Measurements from ENCODE around the gene SPRY1. TPM values are rescaled to one million over a fixed set of nuclear protein-coding genes. Genes with fewer than 3 reads are reported as not detected.
A peak's percentile ranks its signal among the peaks of the same experiment; 100 is the strongest.

SPRY1 gene
- total RNA-seq, 1 donor from 2014 or later: 4.8 TPM

DNA sequence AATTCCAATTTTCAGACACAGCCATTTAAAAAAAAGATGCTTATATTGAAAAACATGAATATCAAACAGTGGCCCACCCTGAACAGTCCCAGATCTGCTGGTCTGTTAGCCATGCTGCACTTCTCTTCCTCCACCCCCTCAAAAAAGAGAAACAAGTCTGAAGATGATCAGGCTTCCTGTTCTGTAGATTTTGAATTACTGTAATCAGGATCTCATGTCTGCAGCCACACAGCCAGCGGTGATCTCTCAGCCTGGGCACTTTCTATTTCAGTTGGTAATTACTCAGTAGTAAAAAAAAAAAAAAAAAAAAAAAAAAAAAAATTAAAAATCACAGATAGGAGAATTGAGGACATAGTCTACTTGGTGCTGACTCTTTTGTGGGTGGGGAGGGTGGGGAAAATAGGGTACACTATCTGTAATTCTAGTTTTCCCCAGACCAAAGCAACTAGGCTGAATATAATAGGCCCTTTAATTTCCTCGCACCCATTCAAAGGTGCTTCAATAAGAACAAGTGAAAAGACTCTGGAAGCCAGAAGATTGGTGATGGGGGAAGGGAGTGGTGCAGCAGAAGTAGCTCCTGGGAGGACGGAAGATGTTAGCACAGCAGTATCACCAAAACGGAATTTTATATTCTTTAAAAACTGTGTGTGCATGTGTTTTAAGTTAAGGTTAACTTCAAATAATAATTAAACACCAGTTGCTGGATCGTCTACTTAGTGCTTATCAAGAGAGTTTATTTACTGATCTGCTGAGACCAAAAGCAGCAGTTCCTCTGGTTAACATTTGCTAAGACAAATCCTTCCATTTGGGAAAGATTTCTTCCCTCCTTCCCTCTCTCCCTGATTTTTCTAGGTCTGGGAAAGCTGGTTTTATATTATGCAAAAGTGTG lies 47.0 kb downstream of the SPRY1 start:
- TF ChIP-seq, protein P1, sequence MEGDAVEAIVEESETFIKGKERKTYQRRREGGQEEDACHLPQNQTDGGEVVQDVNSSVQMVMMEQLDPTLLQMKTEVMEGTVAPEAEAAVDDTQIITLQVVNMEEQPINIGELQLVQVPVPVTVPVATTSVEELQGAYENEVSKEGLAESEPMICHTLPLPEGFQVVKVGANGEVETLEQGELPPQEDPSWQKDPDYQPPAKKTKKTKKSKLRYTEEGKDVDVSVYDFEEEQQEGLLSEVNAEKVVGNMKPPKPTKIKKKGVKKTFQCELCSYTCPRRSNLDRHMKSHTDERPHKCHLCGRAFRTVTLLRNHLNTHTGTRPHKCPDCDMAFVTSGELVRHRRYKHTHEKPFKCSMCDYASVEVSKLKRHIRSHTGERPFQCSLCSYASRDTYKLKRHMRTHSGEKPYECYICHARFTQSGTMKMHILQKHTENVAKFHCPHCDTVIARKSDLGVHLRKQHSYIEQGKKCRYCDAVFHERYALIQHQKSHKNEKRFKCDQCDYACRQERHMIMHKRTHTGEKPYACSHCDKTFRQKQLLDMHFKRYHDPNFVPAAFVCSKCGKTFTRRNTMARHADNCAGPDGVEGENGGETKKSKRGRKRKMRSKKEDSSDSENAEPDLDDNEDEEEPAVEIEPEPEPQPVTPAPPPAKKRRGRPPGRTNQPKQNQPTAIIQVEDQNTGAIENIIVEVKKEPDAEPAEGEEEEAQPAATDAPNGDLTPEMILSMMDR (IDR thresholded peaks at IDR 0.05; ENCODE audit: insufficient read depth, low read length, poor library complexity, severe bottlenecking): no peak
- no peak overlapping the region for H3K4me3 ChIP-seq (ENCODE audit: low read depth, low read length)
- no peaks in the 10 kb centered on the region for H3K36me3 ChIP-seq (ENCODE audit: control insufficient read depth, insufficient read depth, low read length)
- DNase-seq (ENCODE audit: low read depth): no peak
- H3K27me3 ChIP-seq (ENCODE audit: control insufficient read depth, insufficient read depth, low read length): no peaks in the 10 kb centered on the region

DNA sequence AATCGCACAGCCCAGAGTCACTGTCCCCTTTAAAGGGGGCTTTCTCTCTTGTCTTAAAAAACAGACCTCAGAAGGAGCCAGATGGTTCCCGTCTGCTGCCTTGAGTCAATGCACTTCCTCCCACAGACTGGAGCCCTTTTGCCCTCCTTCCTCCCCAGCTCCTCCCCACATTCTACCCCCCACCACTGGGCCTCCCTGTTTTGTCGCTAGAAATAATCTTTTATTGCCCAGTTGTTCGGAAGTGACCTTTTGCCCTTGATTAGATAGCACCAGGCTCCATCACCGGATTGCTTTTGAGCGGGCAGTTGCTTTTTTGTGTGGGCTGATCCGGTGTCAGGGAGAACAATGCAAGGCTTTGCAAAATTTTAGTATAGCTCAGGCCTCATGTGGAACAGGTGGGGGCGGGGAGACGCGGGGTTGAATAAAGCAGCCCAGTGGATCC lies 47.7 kb downstream of the SPRY1 start:
- peak; percentile 25 for DNase-seq (ENCODE audit: low read depth)
- TF ChIP-seq, protein P1 (IDR thresholded peaks at IDR 0.05; ENCODE audit: insufficient read depth, low read length, poor library complexity, severe bottlenecking): no peak

DNA sequence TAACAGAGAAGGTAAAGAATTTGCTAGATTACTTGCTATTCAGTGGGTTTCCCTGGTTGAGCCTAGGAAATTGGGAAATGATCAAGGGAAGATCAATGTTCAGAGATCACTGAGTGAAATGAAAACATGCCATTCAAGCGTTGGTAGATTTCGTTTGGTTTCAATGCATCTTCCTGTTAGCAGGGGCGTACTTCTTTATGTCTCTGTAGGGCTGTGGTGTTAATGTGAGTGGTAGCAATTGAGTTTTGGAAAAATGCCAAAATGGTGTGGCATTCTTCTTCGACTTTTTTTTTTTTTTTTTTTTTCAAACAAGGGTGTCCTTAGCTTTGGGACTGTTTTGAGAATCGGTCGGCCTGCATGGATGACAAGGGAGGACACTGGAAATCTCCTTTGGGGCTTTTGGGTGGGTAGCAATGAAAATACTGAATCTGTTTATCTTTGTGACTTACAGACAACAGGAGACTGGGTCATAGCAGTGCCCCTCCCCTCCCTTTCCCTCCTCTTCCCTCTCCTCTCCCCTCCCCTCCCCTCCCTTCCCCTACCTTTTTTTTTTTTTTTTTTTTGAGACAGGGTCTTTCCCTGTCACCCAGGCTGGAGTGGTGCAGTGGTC lies 50.4 kb downstream of the SPRY1 start:
- no peaks in the 10 kb centered on the region for H3K36me3 ChIP-seq (ENCODE audit: control insufficient read depth, insufficient read depth, low read length)
- H3K4me3 ChIP-seq (ENCODE audit: low read depth, low read length): no peak overlapping the region
- no peak for DNase-seq (ENCODE audit: low read depth)
- H3K27me3 ChIP-seq (ENCODE audit: control insufficient read depth, insufficient read depth, low read length): no peaks in the 10 kb centered on the region
- TF ChIP-seq, protein P1 (IDR thresholded peaks at IDR 0.05; ENCODE audit: insufficient read depth, low read length, poor library complexity, severe bottlenecking): no peak

More for the DNA sequence above, 47.7 kb downstream of the SPRY1 start:
- Histone ChIP-seq H3K4me3 (ENCODE audit: low read depth, low read length) (no peak overlapping the region), H3K36me3 (ENCODE audit: control insufficient read depth, insufficient read depth, low read length) (no peaks in the 10 kb centered on the region), H3K27me3 (ENCODE audit: control insufficient read depth, insufficient read depth, low read length) (no peaks in the 10 kb centered on the region)

DNA sequence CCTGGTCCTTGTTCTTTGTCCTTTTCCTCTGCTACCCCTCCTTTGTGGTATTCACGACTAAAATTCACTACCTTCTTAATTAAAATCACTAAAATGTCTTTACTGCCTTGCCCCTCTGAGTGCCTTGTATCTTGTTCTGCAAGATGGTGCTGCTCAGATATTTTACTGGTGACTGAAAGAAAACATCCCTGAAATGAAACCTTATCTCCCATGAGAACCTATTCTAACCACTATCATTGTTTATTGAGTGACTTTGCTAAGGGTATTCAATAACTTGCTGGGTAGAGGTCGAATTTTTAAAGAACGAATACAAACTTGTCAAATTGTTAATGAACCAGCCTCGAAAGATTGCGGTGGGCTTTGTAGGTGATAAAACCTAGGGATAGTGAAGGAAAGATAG lies 52.8 kb downstream of the SPRY1 start:
- no peak overlapping the region for H3K4me3 ChIP-seq (ENCODE audit: low read depth, low read length)
- no peaks in the 10 kb centered on the region for H3K36me3 ChIP-seq (ENCODE audit: control insufficient read depth, insufficient read depth, low read length)
- DNase-seq (ENCODE audit: low read depth): no peak
- no peaks in the 10 kb centered on the region for H3K27me3 ChIP-seq (ENCODE audit: control insufficient read depth, insufficient read depth, low read length)
- TF ChIP-seq, protein P1 (IDR thresholded peaks at IDR 0.05; ENCODE audit: insufficient read depth, low read length, poor library complexity, severe bottlenecking): no peak

DNA sequence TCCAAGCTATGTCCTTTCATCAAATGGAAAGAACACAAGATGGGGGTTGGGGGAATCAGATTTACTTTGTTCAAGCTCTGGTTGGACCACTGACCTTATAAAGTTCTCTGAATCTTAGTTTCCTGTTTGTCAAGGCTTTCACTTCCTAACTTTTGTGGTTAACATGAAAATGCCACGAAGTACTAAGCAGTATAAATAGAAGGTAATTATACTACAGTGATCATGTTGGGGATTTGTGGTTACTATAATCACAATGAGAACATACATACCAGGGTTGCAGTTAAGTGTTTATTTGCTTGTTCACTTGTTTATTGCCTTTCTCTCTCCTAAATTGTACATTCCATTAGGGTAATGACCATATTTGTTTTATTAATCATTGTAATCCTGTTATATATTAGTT lies 53.2 kb downstream of the SPRY1 start:
- H3K36me3 ChIP-seq (ENCODE audit: control insufficient read depth, insufficient read depth, low read length): no peaks in the 10 kb centered on the region
- H3K27me3 ChIP-seq (ENCODE audit: control insufficient read depth, insufficient read depth, low read length): no peaks in the 10 kb centered on the region
- H3K4me3 ChIP-seq (ENCODE audit: low read depth, low read length): no peak overlapping the region
- TF ChIP-seq, protein P1 (IDR thresholded peaks at IDR 0.05; ENCODE audit: insufficient read depth, low read length, poor library complexity, severe bottlenecking): no peak
- peak; percentile 45 for DNase-seq (ENCODE audit: low read depth)

All from kidney epithelial cell (primary cell).